HUES48 (cell line): ENCODE measurements around the gene FRMPD2.

Experiments used
- H3K27ac ChIP-seq: one replicate; pipeline ENCODE4 v1.7.0; 2013; ENCODE audit warnings: low read depth, low read length, inconsistent platforms
- H3K27me3 ChIP-seq: 2 replicates; pipeline ENCODE4 v1.6.1; 2013; ENCODE audit warnings: mild to moderate bottlenecking, low read length; ENCODE audit not compliant: control insufficient read depth, insufficient read depth
- H3K36me3 ChIP-seq: 2 replicates; pipeline ENCODE4 v1.6.1; 2013; ENCODE audit warnings: low read length; ENCODE audit not compliant: control insufficient read depth, insufficient read depth
- H3K4me1 ChIP-seq: 2 replicates; pipeline ENCODE4 v1.6.1; 2013; ENCODE audit warnings: mild to moderate bottlenecking, low read length; ENCODE audit not compliant: control insufficient read depth, insufficient read depth
- H3K4me3 ChIP-seq: 2 replicates; pipeline ENCODE4 v1.5.1; 2013; ENCODE audit warnings: mild to moderate bottlenecking, low read depth, low read length
- H3K9ac ChIP-seq: 2 replicates; pipeline ENCODE4 v1.6.1; 2013; ENCODE audit warnings: mild to moderate bottlenecking, low read depth, low read length, moderate library complexity
- H3K9me3 ChIP-seq: 2 replicates; pipeline ENCODE4 v1.6.1; 2013; ENCODE audit warnings: low read length; ENCODE audit not compliant: control insufficient read depth, insufficient read depth

Gene FRMPD2, protein sequence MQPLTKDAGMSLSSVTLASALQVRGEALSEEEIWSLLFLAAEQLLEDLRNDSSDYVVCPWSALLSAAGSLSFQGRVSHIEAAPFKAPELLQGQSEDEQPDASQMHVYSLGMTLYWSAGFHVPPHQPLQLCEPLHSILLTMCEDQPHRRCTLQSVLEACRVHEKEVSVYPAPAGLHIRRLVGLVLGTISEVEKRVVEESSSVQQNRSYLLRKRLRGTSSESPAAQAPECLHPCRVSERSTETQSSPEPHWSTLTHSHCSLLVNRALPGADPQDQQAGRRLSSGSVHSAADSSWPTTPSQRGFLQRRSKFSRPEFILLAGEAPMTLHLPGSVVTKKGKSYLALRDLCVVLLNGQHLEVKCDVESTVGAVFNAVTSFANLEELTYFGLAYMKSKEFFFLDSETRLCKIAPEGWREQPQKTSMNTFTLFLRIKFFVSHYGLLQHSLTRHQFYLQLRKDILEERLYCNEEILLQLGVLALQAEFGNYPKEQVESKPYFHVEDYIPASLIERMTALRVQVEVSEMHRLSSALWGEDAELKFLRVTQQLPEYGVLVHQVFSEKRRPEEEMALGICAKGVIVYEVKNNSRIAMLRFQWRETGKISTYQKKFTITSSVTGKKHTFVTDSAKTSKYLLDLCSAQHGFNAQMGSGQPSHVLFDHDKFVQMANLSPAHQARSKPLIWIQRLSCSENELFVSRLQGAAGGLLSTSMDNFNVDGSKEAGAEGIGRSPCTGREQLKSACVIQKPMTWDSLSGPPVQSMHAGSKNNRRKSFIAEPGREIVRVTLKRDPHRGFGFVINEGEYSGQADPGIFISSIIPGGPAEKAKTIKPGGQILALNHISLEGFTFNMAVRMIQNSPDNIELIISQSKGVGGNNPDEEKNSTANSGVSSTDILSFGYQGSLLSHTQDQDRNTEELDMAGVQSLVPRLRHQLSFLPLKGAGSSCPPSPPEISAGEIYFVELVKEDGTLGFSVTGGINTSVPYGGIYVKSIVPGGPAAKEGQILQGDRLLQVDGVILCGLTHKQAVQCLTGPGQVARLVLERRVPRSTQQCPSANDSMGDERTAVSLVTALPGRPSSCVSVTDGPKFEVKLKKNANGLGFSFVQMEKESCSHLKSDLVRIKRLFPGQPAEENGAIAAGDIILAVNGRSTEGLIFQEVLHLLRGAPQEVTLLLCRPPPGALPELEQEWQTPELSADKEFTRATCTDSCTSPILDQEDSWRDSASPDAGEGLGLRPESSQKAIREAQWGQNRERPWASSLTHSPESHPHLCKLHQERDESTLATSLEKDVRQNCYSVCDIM (N-terminal part only)

DNA sequence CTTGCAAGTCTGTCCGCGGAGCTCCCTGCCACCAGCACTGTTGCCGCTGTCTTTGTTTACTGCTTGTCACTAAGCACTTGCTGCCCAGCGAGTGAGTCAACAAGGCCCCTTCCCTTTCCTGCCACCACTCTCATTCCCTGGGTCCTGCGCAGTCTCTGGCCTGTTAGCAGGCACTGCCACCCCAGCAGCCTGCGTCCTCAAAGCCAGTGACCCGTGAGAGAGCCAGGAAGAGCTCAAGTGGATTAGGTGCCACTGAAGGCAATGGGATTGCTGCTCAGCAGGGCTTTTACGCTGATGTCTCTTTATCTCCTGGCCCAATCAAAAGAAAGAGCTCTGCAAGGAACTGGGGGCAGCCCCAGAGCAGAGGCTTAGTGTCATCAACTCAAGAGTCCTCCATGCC lies at the start of gene FRMPD2:
Gene FRMPD2 (minus strand): TSS at position 61 of the 400 bp plus-strand sequence. CDS start 129 bp downstream, outside the sequence.
- H3K4me3 ChIP-seq, result no peak within 1 kb of the TSS
- peaks cover 7% of the 10 kb centered on the region; the same call in 1 of the 2 replicates for H3K4me1 ChIP-seq
- H3K27ac ChIP-seq, result peak within 1 kb of the TSS; percentile 43
- no peaks in the 10 kb centered on the region for H3K27me3 ChIP-seq
- no peak within 1 kb of the TSS for H3K9ac ChIP-seq
- H3K9me3 ChIP-seq, result no peaks in the 10 kb centered on the region
- H3K36me3 ChIP-seq, result no peaks in the 10 kb centered on the region

DNA sequence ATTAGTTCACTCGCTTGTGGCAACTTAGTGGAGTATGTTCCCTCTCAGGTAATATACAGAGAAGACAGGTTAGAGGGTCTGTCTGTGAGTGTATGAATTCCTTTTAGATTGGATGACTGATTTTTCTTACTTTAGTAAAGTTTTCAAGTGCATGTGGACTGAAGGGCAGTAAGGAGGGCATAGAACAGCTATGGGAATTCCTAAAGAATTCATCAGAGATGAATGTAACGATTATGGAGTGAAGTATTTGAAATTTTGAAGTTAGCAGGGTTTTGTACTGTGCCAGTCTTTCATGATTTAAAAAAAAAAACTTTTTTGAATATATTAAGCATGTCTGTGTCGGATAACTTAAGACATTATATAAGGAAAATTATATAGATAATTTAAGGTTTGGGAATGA lies 47.5 kb upstream of the FRMPD2 start:
- no peaks in the 10 kb centered on the region for H3K36me3 ChIP-seq
- no peak overlapping the region for H3K9ac ChIP-seq
- no peaks in the 10 kb centered on the region for H3K9me3 ChIP-seq
- H3K4me3 ChIP-seq, result no peak overlapping the region
- no peaks in the 10 kb centered on the region for H3K27me3 ChIP-seq
- H3K27ac ChIP-seq, result no peak overlapping the region
- H3K4me1 ChIP-seq, result peaks cover 23% of the 10 kb centered on the region

DNA sequence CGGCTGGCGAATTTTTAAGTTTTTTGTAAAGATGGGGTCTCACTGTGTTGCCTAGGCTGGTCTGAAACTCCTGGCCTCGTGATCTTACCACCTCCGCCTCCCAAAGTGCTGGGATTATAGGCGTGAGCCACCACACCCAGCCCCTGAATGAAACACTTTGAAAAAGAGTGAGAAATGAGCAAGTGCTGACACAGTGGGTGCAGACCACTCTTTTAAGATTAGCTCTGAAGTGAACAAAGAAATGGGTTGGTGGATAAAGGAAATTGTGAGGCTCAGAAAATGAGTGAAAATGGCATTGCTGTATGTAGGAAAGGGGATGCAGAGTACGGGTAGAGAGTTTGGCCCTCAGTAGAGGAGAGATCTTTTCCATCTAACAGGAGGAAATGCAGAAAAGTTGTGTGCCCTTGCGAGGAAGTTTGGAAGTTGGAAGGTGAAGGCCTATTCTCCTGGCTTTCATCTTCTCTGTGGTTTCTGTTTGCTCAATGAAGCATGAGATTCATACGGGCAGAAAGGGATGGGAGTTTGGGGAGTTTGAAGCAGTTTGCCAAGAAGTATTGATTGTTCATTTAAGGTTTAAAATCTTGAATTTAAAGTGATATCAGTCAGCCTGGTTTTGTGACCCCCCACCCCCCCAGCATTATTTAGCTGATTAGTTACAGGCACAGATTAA lies 43.0 kb upstream of the FRMPD2 start:
- H3K9ac ChIP-seq, result no peak overlapping the region
- H3K36me3 ChIP-seq, result no peaks in the 10 kb centered on the region
- no peak overlapping the region for H3K4me3 ChIP-seq
- H3K27me3 ChIP-seq, result no peaks in the 10 kb centered on the region
- no peak overlapping the region for H3K27ac ChIP-seq
- peaks cover 25% of the 10 kb centered on the region for H3K4me1 ChIP-seq
- H3K9me3 ChIP-seq, result no peaks in the 10 kb centered on the region

DNA sequence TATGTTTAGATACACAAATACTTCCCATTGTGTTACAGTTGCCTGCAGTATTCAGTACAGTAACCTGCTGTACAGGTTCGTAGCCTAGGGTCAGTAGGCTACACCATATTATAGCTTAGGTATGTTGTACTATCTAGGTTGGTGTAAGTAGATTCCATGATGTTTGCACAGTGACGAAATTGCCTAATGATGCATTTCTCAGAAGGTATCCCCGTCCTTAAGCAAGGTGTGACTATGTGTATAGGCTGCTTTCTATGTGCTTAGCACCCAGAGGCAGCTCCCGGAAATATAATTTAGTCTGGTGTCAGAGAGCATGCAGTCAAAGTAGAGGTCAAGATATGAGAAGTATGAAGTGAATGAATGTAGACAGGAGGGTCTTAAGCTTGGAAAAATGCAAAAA lies 41.7 kb upstream of the FRMPD2 start:
- peaks cover 23% of the 10 kb centered on the region for H3K4me1 ChIP-seq
- H3K27me3 ChIP-seq, result no peaks in the 10 kb centered on the region
- H3K27ac ChIP-seq, result no peak overlapping the region
- no peak overlapping the region for H3K4me3 ChIP-seq
- no peak overlapping the region for H3K9ac ChIP-seq
- H3K36me3 ChIP-seq, result no peaks in the 10 kb centered on the region
- no peaks in the 10 kb centered on the region for H3K9me3 ChIP-seq

DNA sequence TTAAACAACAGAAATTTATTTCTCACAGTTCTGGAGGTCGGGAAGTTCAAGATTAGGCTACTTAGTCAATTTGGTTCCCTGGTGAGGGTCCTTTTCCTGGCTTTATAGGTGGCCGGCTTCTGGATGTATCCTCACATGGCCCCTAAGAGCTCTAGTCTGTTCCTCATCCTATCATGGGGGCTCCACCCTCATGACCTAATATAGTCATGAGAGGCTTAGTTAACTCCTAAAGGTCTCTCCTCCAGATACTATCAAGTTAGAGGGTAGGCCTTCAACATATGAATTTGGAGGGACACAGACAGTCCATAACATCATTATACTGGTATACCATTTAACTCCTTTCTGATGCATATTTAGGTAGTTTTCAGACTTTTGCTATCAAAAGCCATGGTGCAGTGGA lies 39.6 kb upstream of the FRMPD2 start:
- Histone ChIP-seq H3K9me3 (no peaks in the 10 kb centered on the region), H3K27ac (no peak overlapping the region), H3K4me3 (no peak overlapping the region), H3K27me3 (no peaks in the 10 kb centered on the region), H3K36me3 (no peaks in the 10 kb centered on the region), H3K4me1 (peaks cover 23% of the 10 kb centered on the region), H3K9ac (no peak overlapping the region)

DNA sequence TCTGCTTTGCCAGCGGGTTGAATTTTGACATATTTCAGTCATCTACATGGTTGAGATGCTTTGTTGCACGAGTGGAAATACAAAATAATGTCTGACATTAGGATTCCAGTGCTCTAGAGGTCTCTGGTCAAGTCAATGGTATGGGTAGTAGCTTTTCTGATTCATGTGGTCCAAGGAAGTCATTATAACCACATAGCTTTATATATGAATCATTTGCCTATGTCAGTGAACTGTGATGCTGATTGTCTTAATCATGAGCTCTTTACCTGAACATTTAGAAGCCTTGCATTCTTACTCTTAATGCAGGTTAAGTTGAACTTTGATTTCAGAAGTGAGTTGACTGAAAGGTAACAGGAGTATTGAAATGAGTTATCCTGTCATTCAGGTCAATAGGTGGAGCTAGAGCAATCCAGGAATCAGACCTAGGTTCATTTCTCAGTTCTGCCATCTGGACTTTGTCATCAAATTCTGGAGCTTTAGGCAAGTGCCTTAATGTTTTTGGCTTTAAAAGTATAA lies 35.3 kb upstream of the FRMPD2 start:
- no peaks in the 10 kb centered on the region for H3K36me3 ChIP-seq
- no peaks in the 10 kb centered on the region for H3K9me3 ChIP-seq
- H3K27me3 ChIP-seq, result 0 out of 2 replicates have a peak, but pooled peaks cover 7% of the 10 kb centered on the region
- H3K27ac ChIP-seq, result no peak overlapping the region
- no peak overlapping the region for H3K4me3 ChIP-seq
- no peak overlapping the region for H3K9ac ChIP-seq
- H3K4me1 ChIP-seq, result peaks cover 18% of the 10 kb centered on the region

DNA sequence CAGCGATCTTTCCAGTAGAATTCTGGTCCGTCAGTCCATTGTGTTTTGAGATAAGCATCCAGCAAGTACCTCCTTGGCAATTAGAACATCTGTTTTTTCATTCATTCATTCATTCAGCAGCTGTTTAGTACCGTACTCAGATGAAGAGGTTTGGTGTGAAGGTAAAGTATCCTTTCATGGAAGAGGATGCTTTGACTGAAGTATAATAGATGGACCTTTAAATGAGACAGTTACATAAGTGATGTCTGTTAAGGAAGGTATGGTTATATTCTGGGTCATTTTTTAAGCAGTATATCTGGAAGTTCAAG lies 33.2 kb upstream of the FRMPD2 start:
- no peak overlapping the region for H3K27ac ChIP-seq

DNA sequence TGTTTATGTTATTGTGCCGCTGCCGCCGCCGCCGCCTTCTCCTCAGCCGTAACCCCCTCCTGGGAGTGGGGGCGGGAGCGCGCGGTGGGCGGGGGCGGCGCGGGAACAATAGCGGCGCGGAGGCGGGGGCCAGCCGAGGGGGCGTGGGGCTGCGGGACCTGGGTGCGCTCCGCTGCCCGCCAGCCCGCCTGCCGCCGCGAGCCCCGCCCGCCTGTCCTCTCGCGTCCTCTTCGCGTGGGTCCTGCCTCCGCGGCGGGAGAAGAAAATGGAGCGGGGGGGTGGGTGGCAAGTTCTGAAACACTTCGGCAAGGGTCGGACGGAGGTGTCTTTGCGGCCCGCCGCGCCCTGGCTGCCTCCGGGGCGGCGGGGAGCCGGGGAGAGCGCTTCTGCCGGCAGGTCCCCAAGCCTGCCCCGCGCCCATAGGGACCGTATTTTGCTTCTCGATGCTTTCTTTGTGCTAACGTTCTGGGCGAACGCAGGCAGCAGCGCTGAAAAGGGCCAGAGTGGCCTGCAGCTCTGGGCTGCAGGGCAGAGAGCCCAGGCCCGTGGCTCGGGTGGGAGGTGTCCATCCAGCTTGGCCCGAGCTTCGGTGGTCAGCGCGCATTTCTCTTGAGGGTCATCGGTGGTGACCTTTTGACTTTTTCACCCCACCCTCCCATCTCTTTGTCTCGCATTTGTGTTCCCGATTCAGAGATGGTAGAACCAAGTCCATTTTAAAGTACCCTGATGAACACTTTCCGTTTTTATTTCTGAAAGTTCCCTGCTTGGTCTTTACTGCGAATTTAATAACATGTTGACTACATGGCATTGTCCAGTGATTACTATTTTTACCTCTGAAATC lies 32.6 kb upstream of the FRMPD2 start:
- H3K27me3 ChIP-seq, result 0 out of 2 replicates have a peak, but pooled peaks cover 7% of the 10 kb centered on the region
- peak overlapping the region; percentile 75 for H3K9ac ChIP-seq
- H3K36me3 ChIP-seq, result no peaks in the 10 kb centered on the region
- peaks cover 18% of the 10 kb centered on the region for H3K4me1 ChIP-seq
- H3K9me3 ChIP-seq, result no peaks in the 10 kb centered on the region
- H3K27ac ChIP-seq, result peak overlapping the region; percentile 95
- peak overlapping the region; percentile 77 for H3K4me3 ChIP-seq

More for the DNA sequence above, 33.2 kb upstream of the FRMPD2 start:
- no peak overlapping the region for H3K9ac ChIP-seq
- 0 out of 2 replicates have a peak, but pooled peaks cover 7% of the 10 kb centered on the region for H3K27me3 ChIP-seq
- H3K4me1 ChIP-seq, result peaks cover 18% of the 10 kb centered on the region
- peak overlapping the region; percentile 77 for H3K4me3 ChIP-seq
- H3K36me3 ChIP-seq, result no peaks in the 10 kb centered on the region
- H3K9me3 ChIP-seq, result no peaks in the 10 kb centered on the region

DNA sequence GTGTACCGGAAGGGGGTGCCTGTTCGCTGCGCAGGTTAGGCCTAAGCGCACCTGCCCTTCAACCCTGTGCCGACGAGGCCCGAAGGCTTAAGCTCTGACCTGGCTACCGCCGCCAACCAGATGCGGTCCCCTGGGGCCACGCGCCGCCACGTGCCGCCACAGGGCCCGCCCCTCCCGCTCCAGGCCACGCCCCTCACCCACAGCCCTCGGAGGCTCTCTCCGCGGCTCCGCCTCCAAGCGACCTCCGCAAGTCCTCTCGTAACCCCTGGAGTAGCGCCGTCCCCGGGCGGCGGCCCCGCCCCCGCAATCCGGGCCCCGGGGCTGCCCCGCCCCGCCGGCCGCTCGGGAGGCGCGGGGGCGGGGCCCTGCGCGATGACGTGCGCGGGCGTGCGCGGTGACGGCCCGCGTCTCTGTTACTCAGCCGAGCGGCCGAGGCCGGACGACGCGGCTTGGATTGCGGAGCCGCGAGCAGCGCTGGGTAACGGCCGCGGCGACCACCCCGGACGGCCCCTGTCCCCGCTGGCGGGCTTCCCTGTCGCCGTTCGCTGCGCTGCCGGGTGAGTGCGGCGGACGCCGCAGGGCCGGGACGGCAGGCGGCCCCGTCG lies 31.9 kb upstream of the FRMPD2 start, which contains the start of gene MAPK8:
Gene MAPK8 (plus strand): TSS at position 413 of the 605 bp plus-strand sequence. CDS start 94,984 bp downstream, outside the sequence.
- H3K9me3 ChIP-seq, result no peaks in the 10 kb centered on the region

More for the DNA sequence above, 31.9 kb upstream of the FRMPD2 start, which contains the start of gene MAPK8:
- Histone ChIP-seq H3K36me3 (no peaks in the 10 kb centered on the region), H3K4me3 (peak within 1 kb of the TSS; percentile 77), H3K27me3 (0 out of 2 replicates have a peak, but pooled peaks cover 7% of the 10 kb centered on the region), H3K9ac (peak within 1 kb of the TSS; percentile 75), H3K27ac (peak within 1 kb of the TSS; percentile 95), H3K4me1 (peaks cover 18% of the 10 kb centered on the region)
